Measurements from ENCODE around the gene PPIF.

GRCh38 chr10:79392506-79393176 is 45.4 kb downstream of the PPIF start:
- TF ChIP-seq, protein P1, sequence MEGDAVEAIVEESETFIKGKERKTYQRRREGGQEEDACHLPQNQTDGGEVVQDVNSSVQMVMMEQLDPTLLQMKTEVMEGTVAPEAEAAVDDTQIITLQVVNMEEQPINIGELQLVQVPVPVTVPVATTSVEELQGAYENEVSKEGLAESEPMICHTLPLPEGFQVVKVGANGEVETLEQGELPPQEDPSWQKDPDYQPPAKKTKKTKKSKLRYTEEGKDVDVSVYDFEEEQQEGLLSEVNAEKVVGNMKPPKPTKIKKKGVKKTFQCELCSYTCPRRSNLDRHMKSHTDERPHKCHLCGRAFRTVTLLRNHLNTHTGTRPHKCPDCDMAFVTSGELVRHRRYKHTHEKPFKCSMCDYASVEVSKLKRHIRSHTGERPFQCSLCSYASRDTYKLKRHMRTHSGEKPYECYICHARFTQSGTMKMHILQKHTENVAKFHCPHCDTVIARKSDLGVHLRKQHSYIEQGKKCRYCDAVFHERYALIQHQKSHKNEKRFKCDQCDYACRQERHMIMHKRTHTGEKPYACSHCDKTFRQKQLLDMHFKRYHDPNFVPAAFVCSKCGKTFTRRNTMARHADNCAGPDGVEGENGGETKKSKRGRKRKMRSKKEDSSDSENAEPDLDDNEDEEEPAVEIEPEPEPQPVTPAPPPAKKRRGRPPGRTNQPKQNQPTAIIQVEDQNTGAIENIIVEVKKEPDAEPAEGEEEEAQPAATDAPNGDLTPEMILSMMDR (optimal IDR thresholded peaks at IDR 0.05 in 1 of 3, IDR thresholded peaks at IDR 0.05 in 1 of 3, conservative IDR thresholded peaks at IDR 0.05 in 1 of 3; ENCODE audit: extremely low read depth in 1 of 3, insufficient read depth in 2 of 3, low read length in 3 of 3), result no peak
- no peak for TF ChIP-seq EZH2 (IDR thresholded peaks at IDR 0.05; ENCODE audit: low read length)

Data from keratinocyte (primary cell).